HT-29 (cell line): ENCODE data around the gene ZNF107. TPM values are rescaled to one million over a fixed set of nuclear protein-coding genes. Genes with fewer than 3 reads are reported as not detected.
A peak's percentile ranks its signal among the peaks of the same experiment; 100 is the strongest.

ENCODE experiments used
- DNase-seq: peaks from one replicate; pipeline ENCODE4 v3.0.0-alpha.2; 2015; ENCODE audit warnings: low spot score
- total RNA-seq: library from RNA; depleted of rRNA; stranded (reverse); fragments of >200 nt; shearing (Covaris generic); gene quantifications from 2 replicates; pipeline ENCODE4 v1.2.3, GENCODE V29; 2014; rRNA removed

ZNF107 gene
- total RNA-seq = 1.4 and 3.6 TPM in 2 replicates

DNA sequence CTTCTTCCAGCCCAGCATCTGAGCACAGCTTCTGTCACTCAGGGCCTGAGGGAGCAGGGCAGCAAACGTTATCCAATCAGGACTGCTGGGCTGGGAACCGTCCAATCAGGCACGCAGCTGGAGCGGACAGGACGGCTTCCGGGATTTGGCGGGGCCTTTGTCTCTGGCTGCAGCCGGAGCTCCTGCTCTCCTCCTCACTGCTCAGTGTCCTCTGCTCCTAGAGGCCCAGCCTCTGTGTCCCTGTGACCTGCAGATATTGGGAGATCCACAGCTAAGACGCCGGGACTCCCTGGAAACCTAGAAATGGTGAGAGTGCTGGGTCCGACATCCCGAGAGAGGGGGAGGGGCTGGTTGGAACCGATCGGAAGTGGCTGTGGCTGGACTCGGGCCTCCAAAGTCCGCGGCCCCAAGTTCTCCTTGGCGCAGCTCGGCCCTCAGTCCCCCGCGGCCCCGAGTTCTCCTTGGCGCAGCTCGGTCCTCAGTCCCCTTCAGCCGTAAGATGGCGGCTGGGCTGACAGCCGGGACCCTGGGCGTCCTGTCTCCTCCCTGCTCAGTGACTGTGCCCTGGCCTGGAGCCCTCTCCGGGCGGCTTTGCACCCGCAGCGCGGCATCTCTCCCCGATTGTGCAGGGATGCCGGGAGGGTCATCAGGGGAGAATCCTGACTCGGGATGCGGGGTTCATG, at the start of gene ZNF107:
ZNF107 (plus strand) TSS at position 154 of the 683 bp plus-strand sequence; CDS start at position 304, 150 bp downstream.
- peak; percentile 90 for DNase-seq

DNA sequence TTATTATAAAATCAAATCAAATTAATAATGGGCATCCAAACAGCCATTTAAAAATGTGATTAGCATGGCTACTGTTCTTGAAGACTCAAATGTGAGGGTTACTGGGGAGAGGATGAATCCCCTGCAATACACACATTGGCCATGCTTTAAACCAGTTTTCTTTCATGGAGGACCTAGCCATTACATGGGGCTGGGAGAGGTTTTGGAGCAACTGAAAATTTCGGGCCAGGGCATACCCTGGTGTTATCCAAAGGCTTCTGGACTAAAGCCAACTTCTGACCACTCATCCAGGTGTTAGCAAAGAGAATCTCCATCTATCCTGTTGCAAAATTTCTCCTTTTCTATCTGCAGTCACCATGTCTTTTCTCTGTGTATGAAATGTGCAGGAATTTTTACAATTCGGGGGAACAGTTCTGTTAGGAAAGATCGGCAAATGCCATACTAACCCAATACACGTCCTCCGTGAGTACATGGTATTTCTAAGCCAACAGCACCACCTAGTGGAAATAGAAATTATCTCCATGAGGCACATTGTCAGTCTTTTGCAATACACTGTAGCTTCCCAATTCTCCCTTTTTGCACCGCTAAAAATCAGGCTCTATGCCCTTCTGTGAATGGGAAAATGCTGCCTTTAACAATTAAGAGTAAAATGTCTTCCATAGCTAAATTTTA, 47.0 kb upstream of the ZNF107 start:
- peak; percentile 85 for DNase-seq

DNA sequence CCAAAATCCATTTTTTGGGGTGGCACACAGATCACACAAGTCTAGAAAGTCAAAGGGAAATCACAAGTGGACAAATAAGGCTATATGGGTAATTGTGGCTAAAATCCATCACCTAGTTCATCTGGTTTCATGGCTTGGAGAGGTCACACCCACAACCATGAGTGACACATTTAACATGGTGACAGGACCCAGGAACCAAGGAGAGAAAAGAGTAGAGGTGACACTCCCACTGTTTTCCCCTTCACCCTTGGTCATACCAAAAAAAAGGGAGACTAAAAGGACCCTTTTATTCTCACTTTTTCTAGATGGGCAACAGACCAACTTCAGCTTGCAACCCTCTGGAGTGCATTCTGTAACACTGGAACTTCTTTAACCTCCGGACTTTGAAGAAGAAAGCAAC, 46.2 kb upstream of the ZNF107 start:
- no peak for DNase-seq

DNA sequence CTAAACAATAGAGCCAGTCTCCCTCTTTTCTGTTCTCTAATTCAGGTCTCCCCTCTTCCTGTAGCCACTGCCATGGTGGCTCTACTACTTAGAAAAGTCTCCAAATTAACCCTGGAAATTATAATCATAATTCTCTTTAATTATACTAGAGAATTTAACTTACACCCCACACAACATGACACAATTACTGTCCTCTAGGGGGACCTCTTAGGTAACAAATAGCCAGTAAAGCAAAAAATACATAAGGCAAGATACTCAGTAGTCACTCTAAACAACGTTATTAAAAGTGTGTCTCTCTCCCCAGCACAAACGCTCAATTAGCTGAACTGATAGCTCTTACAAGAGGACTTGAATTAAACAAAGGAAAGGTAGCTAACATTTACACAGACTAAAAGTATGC, 44.3 kb upstream of the ZNF107 start:
- DNase-seq = no peak

DNA sequence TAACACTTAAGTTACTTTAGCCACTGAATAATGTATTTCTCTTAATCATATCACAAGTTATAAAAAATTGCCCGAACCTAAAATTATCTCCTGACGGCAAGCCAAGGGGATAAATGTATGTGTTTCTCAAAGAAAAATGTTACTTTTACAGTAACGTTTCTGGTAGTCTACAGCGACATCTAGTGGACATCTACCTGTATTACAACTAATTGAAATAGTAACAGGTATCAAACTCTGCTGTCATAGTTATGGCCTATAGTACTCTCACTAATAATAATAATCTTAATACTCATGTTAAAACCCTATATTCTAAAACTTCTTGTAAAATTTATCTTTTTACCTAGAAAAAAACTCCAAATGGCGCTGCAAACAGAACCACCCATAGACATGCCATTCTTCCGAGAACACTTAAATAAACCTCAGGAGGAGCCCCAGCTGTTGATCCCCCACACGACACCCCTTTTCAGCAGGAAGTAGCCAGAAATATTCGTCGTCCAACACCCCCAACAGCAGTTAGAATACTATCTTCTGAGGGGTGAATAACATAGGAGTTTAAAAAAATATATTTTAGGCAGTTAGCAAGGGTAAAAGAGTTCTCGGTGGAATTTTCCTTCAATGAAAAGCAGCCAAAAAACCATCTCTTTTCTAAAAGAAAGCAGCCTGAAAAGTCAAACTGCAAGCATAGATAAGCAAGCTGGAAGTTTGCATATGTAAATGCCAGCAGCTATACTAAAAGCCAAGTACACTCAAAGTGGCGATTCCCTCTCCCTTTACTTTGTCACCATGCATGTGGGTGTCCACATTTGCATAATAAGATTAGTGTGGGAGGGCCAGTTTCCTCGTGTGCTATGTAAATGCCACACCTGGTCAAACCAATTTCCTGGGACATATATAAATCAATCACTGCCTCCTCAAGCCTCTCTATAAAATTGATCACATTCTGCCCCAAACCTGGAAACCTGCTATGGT, 40.5 kb upstream of the ZNF107 start:
- peak; percentile 39 for DNase-seq

DNA sequence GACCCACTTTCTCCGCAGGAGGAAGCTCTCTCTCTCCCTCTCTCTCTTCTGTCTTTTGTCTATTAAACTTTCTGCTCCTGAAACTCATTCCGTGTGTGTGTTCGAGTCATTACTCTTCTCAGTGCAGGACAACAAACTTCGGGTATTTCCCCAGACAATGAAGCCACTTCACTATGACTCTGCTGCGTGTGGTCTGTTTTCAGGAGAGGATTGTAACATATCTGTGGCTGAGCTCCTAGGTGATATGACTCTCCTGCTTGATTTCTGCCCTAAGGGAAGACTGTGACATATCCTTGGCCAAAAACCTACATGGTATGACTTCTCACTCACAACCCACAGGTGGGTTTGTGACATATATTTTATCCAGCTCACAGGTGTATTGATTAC, 39.9 kb upstream of the ZNF107 start:
- DNase-seq = no peak

DNA sequence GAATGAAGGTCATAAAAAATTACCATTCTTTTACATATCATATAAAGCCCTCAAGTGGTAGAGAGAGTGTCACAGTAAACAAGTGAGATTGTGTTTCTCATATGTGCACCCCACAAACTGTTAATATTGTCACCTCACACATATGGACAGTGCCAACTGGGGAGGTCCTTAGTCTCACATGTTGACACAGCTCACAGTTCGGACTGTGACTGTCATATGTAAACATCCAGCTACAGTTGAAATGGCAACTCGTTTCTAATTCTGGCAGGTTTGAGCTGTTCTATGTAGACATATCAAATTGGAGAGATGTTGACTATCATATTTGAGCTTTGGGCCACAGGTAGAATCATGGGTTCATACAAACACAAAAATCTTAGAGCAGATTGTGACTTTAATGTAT, 39.4 kb upstream of the ZNF107 start:
- no peak for DNase-seq

DNA sequence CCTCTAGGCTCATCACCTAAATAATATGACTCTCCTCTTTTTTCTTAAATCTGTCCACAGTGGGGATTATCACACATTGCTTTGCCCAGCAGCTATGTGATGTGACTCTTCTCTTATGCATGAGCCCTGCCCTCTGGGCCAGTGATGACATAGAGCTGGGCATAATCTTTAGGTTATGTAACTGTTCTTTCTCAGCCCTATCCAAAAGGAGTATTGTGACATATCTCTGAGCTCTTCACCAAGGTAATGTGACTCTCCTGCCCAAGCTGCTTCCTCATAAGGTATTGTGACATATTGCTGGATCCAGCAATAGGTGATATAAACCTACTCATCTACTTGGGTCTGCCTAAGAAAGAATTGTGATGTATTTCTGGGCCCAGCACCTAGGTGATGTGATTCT, 37.7 kb upstream of the ZNF107 start:
- no peak for DNase-seq

DNA sequence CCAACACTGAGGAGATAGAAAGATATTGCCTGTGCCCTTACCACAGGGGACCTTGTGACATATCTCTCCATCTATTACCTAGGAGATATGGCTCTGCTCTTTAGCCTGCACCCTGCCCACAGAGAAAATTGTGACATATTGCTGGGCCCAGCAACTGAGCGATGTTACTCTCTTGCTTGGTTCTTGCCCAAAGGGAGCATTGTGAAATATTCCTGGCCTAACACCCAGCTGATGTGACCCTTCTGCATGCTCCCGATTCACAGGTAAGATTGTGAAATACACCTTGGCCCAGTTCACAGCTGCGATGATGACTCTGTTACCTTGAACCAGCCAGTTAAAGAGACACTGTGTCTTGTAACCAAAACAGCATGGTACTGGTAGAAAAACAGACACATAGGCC, 37.2 kb upstream of the ZNF107 start:
- no peak for DNase-seq

DNA sequence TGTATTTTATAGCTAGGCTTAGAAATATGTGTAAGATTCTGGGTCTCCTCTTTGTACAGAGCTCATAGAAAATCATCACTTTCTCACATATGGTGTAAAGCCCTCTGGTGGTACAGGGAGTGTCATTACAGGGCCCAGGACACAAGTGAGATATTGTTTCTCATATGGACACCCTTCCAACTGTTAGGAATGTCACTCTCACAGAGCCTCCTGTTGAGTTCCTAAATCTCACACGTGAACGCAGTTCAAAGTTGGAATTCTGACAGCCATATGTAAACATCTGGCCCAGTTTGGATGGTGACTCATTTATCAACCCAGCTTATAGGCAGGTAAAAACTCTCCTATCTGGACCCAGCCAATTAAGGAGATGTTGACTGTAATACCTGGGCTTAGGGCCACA, 35.4 kb upstream of the ZNF107 start:
- DNase-seq = peak; percentile 40

DNA sequence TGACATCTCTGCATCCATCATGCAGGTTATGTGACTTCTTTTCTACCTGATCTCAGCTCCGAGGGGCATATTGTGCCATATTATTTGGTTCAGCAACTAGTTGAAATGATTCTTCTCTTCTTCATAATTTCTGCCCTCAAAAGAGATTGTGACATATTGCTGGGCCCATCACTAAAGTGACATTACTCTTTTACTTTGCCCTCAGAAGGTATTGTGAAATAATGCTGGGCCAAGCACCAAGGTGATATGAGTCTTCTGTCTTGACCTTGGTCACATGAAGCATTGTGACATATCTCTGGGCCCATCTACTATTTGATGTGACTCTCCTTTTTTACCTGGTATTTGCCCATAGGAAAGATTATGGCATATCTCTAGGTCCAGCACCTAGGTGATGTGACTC, 33.9 kb upstream of the ZNF107 start:
- DNase-seq = no peak

DNA sequence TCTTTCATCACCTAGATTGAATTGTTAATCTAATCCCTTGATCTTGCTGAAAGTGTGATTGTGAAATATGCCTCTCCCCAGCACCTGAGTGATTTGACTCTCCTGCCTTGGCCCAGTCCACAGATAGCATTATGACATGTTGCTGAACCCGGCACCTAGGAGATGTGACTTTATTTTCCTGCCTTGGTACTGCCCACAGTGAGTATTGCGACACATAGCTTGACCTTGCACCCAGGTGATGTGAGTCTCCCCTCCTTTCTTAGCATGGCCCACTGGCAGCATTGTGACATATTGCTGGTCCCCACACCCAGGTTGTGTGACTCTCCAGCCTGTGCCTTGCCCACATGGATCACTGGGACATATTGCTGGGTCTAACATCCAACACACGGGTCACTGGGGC, 32.5 kb upstream of the ZNF107 start:
- no peak for DNase-seq

DNA sequence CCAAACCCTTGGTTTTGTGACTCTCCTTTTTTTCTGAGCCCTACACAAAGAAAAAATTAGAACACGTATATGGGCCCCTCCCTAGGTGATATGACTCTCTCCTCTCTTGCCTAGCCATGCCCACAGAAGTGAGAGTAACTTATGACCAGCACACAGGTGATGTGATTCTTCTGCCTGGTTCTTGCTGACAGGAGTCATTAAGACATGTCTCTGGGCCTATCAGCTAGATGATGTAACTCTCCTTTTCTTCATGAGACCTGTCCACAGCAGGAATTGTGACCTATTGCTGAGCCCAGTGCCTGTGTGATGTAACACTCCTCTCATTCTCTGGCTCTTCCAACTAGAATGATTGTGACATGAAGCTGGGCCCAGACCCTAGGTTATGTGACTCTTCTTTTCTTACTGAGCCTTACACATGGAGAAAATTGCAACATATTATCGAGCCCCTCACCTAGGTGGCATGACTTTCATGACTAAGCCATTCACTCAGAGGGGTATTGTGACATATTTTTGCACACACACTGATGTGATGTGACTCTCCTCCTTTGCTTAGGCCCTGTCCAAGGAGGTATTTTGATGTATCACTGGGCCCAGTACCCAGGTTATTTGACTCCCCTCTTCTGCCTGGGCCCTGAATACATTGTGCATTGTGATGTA, 31.4 kb upstream of the ZNF107 start:
- DNase-seq = no peak

DNA sequence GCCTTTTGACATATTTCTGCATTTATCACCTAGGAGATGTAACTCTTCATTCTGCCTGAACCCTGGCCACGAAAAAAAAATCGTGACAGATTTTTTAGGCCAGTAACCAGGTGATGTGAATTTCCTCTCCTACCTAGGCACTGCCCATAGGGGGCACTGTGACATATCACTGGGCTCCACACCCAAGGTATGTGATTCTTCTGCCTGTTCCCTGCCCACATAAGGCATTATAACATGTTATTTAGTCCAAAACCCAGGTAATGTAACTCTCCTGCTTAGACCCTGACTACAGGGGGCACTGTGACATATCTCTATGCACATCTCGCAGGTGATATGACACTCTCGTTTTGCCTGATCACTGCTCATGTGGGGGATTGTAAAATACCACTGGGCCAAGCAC, 29.5 kb upstream of the ZNF107 start:
- no peak for DNase-seq

DNA sequence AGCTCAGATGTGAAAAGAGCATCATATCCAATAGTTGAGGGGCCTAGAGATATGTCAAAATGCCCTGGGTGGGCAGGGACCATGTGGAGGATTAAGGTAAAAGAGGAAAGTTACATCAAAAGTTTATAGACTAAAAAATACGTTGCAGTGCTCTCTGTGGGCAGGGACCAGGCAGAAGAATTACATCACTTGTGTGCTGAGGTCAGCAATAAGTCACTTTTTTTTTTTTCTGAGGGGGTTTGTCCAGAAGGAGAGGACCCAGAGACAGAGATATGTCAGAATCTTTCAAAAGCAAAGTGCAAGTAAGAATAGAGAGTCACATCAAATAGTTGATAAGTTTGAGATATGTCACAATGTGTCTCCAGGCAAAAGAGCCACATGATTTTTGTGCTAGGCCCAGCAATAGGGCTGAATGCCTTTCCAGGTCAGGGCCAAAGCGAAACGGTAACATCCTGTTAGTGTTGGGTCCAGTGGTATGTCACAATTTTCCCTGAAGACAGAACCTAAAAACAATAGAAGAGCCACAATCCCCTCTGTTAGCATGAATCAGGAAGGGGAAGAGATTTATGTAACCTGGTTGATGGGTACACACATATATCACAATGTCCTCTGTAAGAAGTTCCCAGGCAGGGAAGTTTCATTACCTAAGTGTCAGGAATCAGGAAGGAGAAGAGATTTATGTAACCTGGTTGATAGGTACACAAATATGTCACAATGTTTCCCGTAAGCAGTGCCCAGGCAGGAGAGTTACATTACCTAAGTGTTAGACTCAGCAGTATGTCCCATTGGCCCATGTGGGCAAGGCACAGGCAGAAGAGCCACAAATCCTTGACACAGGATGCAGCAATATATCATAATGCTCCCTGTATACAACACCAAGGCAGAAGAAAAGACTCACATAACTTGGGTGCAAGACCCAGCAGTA, 28.1 kb upstream of the ZNF107 start:
- DNase-seq = no peak

DNA sequence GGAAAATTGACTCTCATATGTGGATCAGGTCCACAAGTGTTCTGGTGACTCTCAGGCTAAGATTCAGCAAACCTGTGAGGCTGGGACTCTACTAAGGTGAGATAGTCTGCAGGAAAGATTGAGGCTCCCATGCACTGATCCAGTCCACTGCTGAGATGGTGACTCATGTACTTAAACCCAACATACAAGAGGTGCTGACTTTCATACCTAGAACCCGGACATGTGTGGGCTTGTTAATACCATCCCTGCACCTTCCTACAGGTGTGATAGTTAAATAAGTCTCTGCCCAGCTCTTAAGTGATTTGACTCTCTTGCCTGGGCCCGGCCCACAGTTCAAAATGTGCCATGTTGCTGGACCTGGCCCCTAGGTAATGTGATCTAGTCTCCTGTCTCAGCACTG, 27.1 kb upstream of the ZNF107 start:
- DNase-seq = no peak

DNA sequence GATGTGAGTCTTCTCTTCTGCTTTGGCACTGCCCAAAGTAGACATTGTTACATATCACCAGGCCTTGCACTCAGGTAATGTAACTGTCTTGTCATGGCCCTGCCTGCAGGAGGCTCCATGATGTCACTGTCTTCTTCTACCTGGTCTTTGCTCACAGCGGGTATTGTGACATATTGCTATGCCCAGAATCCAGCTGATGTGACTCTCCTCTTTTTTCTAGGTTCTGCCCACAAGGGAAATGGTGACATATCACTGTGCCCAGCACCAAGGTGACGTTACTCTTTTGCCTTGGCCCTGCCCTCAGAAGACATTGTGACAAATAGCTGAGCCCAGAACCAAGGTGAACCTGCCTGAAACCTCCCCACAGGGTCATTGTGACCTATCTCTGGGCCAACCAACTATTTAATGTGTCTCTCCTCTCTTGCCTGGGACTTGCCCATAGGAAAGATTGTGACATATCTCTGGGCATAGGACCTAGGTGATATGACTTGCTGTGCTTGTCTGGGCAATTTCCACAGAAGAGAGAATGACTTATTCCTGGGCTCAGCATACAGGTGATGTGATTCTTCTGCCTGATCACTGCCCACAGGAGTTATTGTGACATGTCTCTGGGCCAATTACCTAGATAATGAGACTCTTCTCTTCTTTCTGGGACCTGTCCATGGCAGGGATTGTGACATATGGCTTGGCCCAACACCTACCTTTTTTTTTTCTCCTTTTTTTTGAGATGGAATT, 26.5 kb upstream of the ZNF107 start:
- no peak for DNase-seq

DNA sequence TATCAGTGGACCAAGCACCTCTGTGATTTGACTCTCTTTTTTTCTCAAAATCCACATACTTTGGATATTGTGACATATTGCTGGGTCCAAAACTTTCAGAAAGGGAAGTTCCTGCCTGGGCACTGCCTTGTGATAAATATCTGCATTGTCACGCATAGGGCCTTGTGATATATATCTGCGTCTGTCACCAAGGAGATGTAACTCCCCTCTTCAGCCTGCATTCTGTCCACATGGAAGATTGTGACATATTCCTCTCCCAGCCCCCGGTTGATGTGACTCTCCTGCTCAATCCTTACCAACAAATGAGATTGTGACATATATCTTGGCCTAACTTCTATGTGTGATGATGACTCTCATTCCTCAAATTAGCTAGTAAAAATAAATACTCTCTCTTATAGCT, 25.4 kb upstream of the ZNF107 start:
- no peak for DNase-seq

DNA sequence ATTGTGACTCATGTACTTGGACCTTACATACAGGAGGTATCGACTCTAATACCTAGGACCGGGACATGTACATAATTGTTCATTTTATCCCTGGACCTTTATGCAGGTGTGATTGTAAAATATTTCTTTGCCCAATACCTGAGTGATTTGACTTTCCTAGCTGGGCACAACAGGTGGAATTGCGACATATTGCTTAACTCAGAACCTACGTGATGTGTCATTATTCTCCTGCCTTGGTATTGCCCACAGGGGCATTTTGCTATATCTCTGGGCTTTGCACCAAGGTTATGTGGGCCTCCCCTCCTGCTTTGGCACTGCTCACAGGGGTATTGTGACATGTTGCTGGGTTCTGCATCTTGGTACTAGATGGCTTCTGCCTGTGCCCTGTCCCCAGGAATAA, 23.9 kb upstream of the ZNF107 start:
- DNase-seq = no peak

DNA sequence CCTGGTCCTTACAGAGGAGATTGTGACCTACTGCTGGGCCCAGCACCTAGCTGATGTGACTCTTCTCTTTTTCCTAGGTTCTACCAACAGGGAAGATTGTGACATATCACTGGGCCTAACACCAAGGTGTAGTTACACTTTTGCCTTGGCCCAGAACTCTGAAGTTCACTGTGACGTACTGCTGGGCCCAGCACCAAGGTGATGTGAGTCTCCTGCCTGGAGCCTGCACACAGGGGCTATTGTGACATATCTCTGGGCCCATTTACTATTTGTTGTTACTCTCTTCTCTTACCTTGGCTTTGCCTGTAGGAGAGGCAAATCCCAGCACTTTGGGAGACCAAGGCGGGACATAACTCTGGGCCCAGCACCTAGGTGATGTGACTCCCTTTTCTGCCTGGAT, 23.1 kb upstream of the ZNF107 start:
- no peak for DNase-seq
